Measurements from ENCODE around the gene WNT1.

DNA sequence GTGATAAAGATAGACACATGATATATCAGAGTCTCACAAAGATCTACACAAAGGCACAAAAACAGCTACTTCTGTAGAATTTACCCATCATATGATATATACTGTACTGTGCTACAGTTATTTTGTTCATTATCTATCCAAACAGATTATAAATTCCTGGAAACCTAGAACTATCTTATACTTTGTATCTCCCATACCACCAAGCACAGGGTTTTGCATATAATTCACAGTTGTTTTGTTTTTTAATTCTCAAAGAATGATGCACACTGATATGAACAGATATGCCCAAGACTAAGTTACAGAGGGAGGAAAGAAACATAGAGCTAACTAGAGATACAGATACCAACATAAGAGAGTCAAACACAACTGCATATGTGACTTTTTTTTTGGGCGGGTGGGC, 37.1 kb downstream of the WNT1 start:
- no peak for TF ChIP-seq POLR2AphosphoS5 (IDR thresholded peaks at IDR 0.05; ENCODE audit: borderline replicate concordance, low read depth, low read length)
- TF ChIP-seq EZH2 (IDR thresholded peaks at IDR 0.05): no peak
- TF ChIP-seq FOXP2 (optimal IDR thresholded peaks at IDR 0.05; ENCODE audit: control extremely low read depth, extremely low read length, insufficient read depth): no peak
